ENCODE measurements around the gene MAN1A1. TPM values are rescaled to one million over a fixed set of nuclear protein-coding genes. Genes with fewer than 3 reads are reported as not detected.

MAN1A1 gene
- polyA plus RNA-seq, 1 donor from 2014 or later: 4.6 TPM

GRCh38 chr6:119171864-119172588 lies 177.5 kb downstream of the MAN1A1 start (continued):
- no peak for TF ChIP-seq REST (IDR thresholded peaks at IDR 0.05; ENCODE audit: borderline replicate concordance)
- no peak for TF ChIP-seq POLR2AphosphoS5 (IDR thresholded peaks at IDR 0.05)
- TF ChIP-seq EZH2 (IDR thresholded peaks at IDR 0.05; ENCODE audit: borderline replicate concordance, insufficient read depth, low read length, poor library complexity, severe bottlenecking): no peak

- no peak overlapping the region for H3K9ac ChIP-seq (ENCODE audit: low read length)
- H3K9me3 ChIP-seq (ENCODE audit: low read length): no peaks in the 10 kb centered on the region
- no peak overlapping the region for H3K4me3 ChIP-seq (ENCODE audit: low read length)
- H3K79me2 ChIP-seq (replicated peaks; ENCODE audit: insufficient read depth, low read length): no peaks in the 10 kb centered on the region
- H3K27ac ChIP-seq (ENCODE audit: low read length): no peak overlapping the region
- no peaks in the 10 kb centered on the region for H4K20me1 ChIP-seq (ENCODE audit: insufficient read depth)
- H3K27me3 ChIP-seq (ENCODE audit: insufficient read depth, low read depth, low read length): no peaks in the 10 kb centered on the region
- no peaks in the 10 kb centered on the region for H3K9me2 ChIP-seq (ENCODE audit: insufficient read depth, low read length)
- no peaks in the 10 kb centered on the region for H3K36me3 ChIP-seq (ENCODE audit: insufficient read depth, low read length)
- H3F3A ChIP-seq (ENCODE audit: insufficient read depth, low read length, poor library complexity, severe bottlenecking): no peaks in the 10 kb centered on the region
- no peak for TF ChIP-seq EZH2 (IDR thresholded peaks at IDR 0.05; ENCODE audit: borderline replicate concordance, insufficient read depth, low read length, poor library complexity, severe bottlenecking)
- TF ChIP-seq CTCF (IDR thresholded peaks at IDR 0.05; ENCODE audit: poor library complexity, severe bottlenecking): no peak
- TF ChIP-seq EP300 (conservative IDR thresholded peaks at IDR 0.05; ENCODE audit: poor library complexity, severe bottlenecking): no peak
- TF ChIP-seq SMC3 (conservative IDR thresholded peaks at IDR 0.05; ENCODE audit: poor library complexity): no peak
- no peak for TF ChIP-seq POLR2AphosphoS5 (IDR thresholded peaks at IDR 0.05)
- TF ChIP-seq RAD21 (conservative IDR thresholded peaks at IDR 0.05): no peak
- TF ChIP-seq TAF1 (IDR thresholded peaks at IDR 0.05; ENCODE audit: low read depth): no peak
- TF ChIP-seq REST (IDR thresholded peaks at IDR 0.05; ENCODE audit: borderline replicate concordance): no peak
- no peak for TF ChIP-seq MXI1 (conservative IDR thresholded peaks at IDR 0.05; ENCODE audit: poor library complexity, severe bottlenecking)
- no peak overlapping the region for H3K4me2 ChIP-seq (ENCODE audit: low read length)
- no peak overlapping the region for H2AFZ ChIP-seq (ENCODE audit: low read depth, low read length)
These were observed 178.3 kb downstream of the MAN1A1 start for GRCh38 chr6:119171088-119171841.

All from neural cell (in vitro differentiated cells).